ENCODE data around the gene TMEM201.

DNA sequence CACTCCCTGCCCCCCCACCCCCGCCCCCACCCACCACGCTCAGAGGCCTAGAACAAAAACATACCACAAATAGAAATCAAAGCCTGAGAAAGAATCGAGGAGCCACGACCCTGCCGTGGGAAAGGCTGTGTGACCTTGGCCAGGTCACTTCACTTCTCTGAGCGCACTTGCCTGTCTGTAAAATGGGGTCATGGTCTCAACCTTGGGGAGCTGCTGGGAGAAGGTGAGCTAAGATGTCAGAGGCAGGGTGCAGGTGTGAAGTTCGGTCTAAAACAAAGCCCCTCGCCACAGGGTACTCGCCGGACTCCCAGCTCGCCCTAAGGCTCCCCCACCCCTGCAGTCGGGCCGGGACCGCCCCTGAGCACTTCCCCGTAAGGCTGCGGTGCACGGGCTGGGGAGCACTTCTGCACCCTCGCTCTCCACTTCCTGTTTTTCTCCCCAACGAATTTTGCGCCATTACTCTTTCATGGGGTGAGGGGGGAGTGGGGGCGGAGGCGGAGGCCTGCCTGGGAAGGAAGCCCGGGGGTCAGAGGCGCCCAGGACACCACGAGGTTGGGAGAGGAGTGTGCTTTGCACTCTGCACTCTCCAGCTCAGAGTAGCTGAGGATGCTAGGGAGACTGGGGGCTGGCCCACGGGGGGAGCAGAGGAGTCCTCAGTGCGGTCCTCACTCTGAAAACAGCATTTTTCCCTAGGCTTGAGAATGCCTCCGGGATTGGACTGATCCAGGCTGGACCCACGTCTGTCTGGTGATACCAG lies 40.9 kb downstream of the TMEM201 start:
- TF ChIP-seq, protein P1, sequence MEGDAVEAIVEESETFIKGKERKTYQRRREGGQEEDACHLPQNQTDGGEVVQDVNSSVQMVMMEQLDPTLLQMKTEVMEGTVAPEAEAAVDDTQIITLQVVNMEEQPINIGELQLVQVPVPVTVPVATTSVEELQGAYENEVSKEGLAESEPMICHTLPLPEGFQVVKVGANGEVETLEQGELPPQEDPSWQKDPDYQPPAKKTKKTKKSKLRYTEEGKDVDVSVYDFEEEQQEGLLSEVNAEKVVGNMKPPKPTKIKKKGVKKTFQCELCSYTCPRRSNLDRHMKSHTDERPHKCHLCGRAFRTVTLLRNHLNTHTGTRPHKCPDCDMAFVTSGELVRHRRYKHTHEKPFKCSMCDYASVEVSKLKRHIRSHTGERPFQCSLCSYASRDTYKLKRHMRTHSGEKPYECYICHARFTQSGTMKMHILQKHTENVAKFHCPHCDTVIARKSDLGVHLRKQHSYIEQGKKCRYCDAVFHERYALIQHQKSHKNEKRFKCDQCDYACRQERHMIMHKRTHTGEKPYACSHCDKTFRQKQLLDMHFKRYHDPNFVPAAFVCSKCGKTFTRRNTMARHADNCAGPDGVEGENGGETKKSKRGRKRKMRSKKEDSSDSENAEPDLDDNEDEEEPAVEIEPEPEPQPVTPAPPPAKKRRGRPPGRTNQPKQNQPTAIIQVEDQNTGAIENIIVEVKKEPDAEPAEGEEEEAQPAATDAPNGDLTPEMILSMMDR (IDR thresholded peaks at IDR 0.05; ENCODE audit: extremely low read depth in 1 of 2, insufficient read depth in 1 of 2, low read depth in 1 of 2, low read length in 2 of 2): no peak
- TF ChIP-seq GATA2 (IDR thresholded peaks at IDR 0.05; ENCODE audit: insufficient read depth, insufficient read length, low read depth, low read length) (no peak), POLR2AphosphoS5 (IDR thresholded peaks at IDR 0.05; ENCODE audit: insufficient read depth, low read depth, low read length) (no peak), EZH2 (IDR thresholded peaks at IDR 0.05; ENCODE audit: borderline replicate concordance, low read depth, low read length, severe bottlenecking) (no peak), MYC (IDR thresholded peaks at IDR 0.05; ENCODE audit: low read depth, low read length) (no peak), FOS (IDR thresholded peaks at IDR 0.05; ENCODE audit: borderline replicate concordance, insufficient read depth, low read length) (no peak)
- TF ChIP-seq, protein P2, sequence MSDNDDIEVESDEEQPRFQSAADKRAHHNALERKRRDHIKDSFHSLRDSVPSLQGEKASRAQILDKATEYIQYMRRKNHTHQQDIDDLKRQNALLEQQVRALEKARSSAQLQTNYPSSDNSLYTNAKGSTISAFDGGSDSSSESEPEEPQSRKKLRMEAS (IDR thresholded peaks at IDR 0.05; ENCODE audit: insufficient read depth, insufficient read length): no peak
